ENCODE data around the gene GABRA5. TPM values are rescaled to one million over a fixed set of nuclear protein-coding genes. Genes with fewer than 3 reads are reported as not detected.
A peak's percentile ranks its signal among the peaks of the same experiment; 100 is the strongest.
"Not testable (repeated sequence)": the region's sequence is repeated elsewhere in the genome, so short reads cannot be mapped to it uniquely, and the experiment has no call there.

GABRA5 gene
- polyA plus RNA-seq, 1 donor from 2014 or later: not detected

- H3K9me3 Mint-ChIP-seq: peaks cover 0 to 2% (median 1%) of the 10 kb centered on the region in 3 donors
Observed at GRCh38 chr15:26889298-26889898, 22.5 kb downstream of the GABRA5 start.

GRCh38 chr15:26890451-26890850 is 23.6 kb downstream of the GABRA5 start:
- Mint-ChIP-seq H3K27me3 (peaks cover 3% of the 10 kb centered on the region), H3K4me1 (peaks cover 0 to 1% (median 1%) of the 10 kb centered on the region in 3 donors), H3K4me3 (no peak overlapping the region), H3K27ac (no peak overlapping the region), H3K36me3 (peaks cover 1% of the 10 kb centered on the region), H3K9me3 (peaks cover 0 to 6% (median 4%) of the 10 kb centered on the region in 3 donors)

More at GRCh38 chr15:26889298-26889898, 22.5 kb downstream of the GABRA5 start:
- peaks cover 0 to 1% (median under 1%) of the 10 kb centered on the region in 3 donors for H3K4me1 Mint-ChIP-seq
- H3K36me3 Mint-ChIP-seq: peaks cover 1% of the 10 kb centered on the region
- no peak overlapping the region for H3K4me3 Mint-ChIP-seq
- no peak overlapping the region for H3K27ac Mint-ChIP-seq
- peaks cover 3% of the 10 kb centered on the region for H3K27me3 Mint-ChIP-seq

GRCh38 chr15:26890988-26891387 is 24.1 kb downstream of the GABRA5 start:
- Mint-ChIP-seq H3K9me3 (peaks cover 2 to 7% (median 6%) of the 10 kb centered on the region in 3 donors), H3K36me3 (peaks cover 1% of the 10 kb centered on the region), H3K27me3 (peaks cover 3% of the 10 kb centered on the region)

GRCh38 chr15:26891448-26892181 is 24.8 kb downstream of the GABRA5 start:
- no peak overlapping the region for H3K4me3 Mint-ChIP-seq
- H3K4me1 Mint-ChIP-seq: peaks cover 0 to 1% (median 1%) of the 10 kb centered on the region in 3 donors
- peaks cover 3% of the 10 kb centered on the region for H3K27me3 Mint-ChIP-seq
- peaks cover 1% of the 10 kb centered on the region for H3K36me3 Mint-ChIP-seq
- peaks cover 3 to 7% (median 6%) of the 10 kb centered on the region in 3 donors for H3K9me3 Mint-ChIP-seq
- H3K27ac Mint-ChIP-seq: no peak overlapping the region

More at GRCh38 chr15:26890988-26891387, 24.1 kb downstream of the GABRA5 start:
- no peak overlapping the region for H3K4me3 Mint-ChIP-seq
- H3K27ac Mint-ChIP-seq: no peak overlapping the region
- peaks cover 0 to 1% (median 1%) of the 10 kb centered on the region in 3 donors for H3K4me1 Mint-ChIP-seq

GRCh38 chr15:26892182-26892518 is 25.3 kb downstream of the GABRA5 start:
- Mint-ChIP-seq H3K27me3 (peaks cover 3% of the 10 kb centered on the region), H3K27ac (no peak overlapping the region), H3K4me3 (no peak overlapping the region), H3K36me3 (peaks cover 1% of the 10 kb centered on the region), H3K9me3 (peaks cover 3 to 7% (median 6%) of the 10 kb centered on the region in 3 donors), H3K4me1 (peaks cover 0 to 1% (median 1%) of the 10 kb centered on the region in 3 donors)

- peaks cover 0 to 3% (median 1%) of the 10 kb centered on the region in 3 donors for H3K4me1 Mint-ChIP-seq
- H3K36me3 Mint-ChIP-seq: peaks cover 1% of the 10 kb centered on the region
- H3K27ac Mint-ChIP-seq: no peak overlapping the region
- H3K27me3 Mint-ChIP-seq: peaks cover 3% of the 10 kb centered on the region
- H3K9me3 Mint-ChIP-seq: peaks cover 3 to 7% (median 6%) of the 10 kb centered on the region in 3 donors
- H3K4me3 Mint-ChIP-seq: no peak overlapping the region
Observed at GRCh38 chr15:26892678-26893077, 25.8 kb downstream of the GABRA5 start.

GRCh38 chr15:26893351-26894065 is 26.6 kb downstream of the GABRA5 start:
- no peak overlapping the region for H3K27ac Mint-ChIP-seq
- peaks cover 0 to 3% (median 1%) of the 10 kb centered on the region in 3 donors for H3K4me1 Mint-ChIP-seq
- H3K36me3 Mint-ChIP-seq: peaks cover 1% of the 10 kb centered on the region
- peaks cover 3 to 7% (median 6%) of the 10 kb centered on the region in 3 donors for H3K9me3 Mint-ChIP-seq
- H3K27me3 Mint-ChIP-seq: peaks cover 1% of the 10 kb centered on the region
- no peak overlapping the region for H3K4me3 Mint-ChIP-seq

- H3K27me3 Mint-ChIP-seq: peaks cover 1% of the 10 kb centered on the region
- H3K9me3 Mint-ChIP-seq: peaks cover 3 to 7% (median 6%) of the 10 kb centered on the region in 3 donors
- peaks cover 0 to 3% (median 1%) of the 10 kb centered on the region in 3 donors for H3K4me1 Mint-ChIP-seq
- no peak overlapping the region for H3K27ac Mint-ChIP-seq
- peaks cover 1% of the 10 kb centered on the region for H3K36me3 Mint-ChIP-seq
- no peak overlapping the region for H3K4me3 Mint-ChIP-seq
Observed at GRCh38 chr15:26894181-26894580, 27.3 kb downstream of the GABRA5 start.

GRCh38 chr15:26895346-26895745 is 28.5 kb downstream of the GABRA5 start:
- H3K27me3 Mint-ChIP-seq, H3K9me3 Mint-ChIP-seq, H3K27ac Mint-ChIP-seq, H3K4me3 Mint-ChIP-seq, H3K4me1 Mint-ChIP-seq, H3K36me3 Mint-ChIP-seq: not testable (repeated sequence)

- Mint-ChIP-seq H3K27ac (no peak overlapping the region), H3K27me3 (no peaks in the 10 kb centered on the region), H3K9me3 (peaks cover 9 to 31% (median 18%) of the 10 kb centered on the region in 3 donors), H3K4me1 (peaks cover 0 to 2% (median 0%) of the 10 kb centered on the region in 3 donors), H3K36me3 (peaks cover 2% of the 10 kb centered on the region), H3K4me3 (no peak overlapping the region)
Observed at GRCh38 chr15:26899658-26900057, 32.8 kb downstream of the GABRA5 start.

GRCh38 chr15:26901041-26901440 is 34.2 kb downstream of the GABRA5 start:
- no peak overlapping the region for H3K27ac Mint-ChIP-seq
- peaks cover 2% of the 10 kb centered on the region for H3K36me3 Mint-ChIP-seq
- peaks cover 10 to 39% (median 20%) of the 10 kb centered on the region in 3 donors for H3K9me3 Mint-ChIP-seq
- H3K27me3 Mint-ChIP-seq: no peaks in the 10 kb centered on the region
- no peak overlapping the region for H3K4me3 Mint-ChIP-seq
- peaks cover 0 to 2% (median 0%) of the 10 kb centered on the region in 3 donors for H3K4me1 Mint-ChIP-seq

GRCh38 chr15:26910715-26911114 is 43.9 kb downstream of the GABRA5 start:
- Mint-ChIP-seq H3K27me3 (no peaks in the 10 kb centered on the region), H3K4me1 (no peaks in the 10 kb centered on the region), H3K36me3 (no peaks in the 10 kb centered on the region), H3K9me3 (peaks cover 3 to 17% (median 11%) of the 10 kb centered on the region in 3 donors), H3K27ac (no peak overlapping the region), H3K4me3 (no peak overlapping the region)

- H3K36me3 Mint-ChIP-seq: peaks cover 1% of the 10 kb centered on the region
- H3K4me3 Mint-ChIP-seq: no peak overlapping the region
- no peak overlapping the region for H3K27ac Mint-ChIP-seq
- H3K9me3 Mint-ChIP-seq: peaks cover 0 to 10% (median 2%) of the 10 kb centered on the region in 3 donors
- H3K4me1 Mint-ChIP-seq: no peaks in the 10 kb centered on the region
- no peaks in the 10 kb centered on the region for H3K27me3 Mint-ChIP-seq
Observed at GRCh38 chr15:26921433-26921832, 54.6 kb downstream of the GABRA5 start.

- Mint-ChIP-seq H3K4me1 (no peaks in the 10 kb centered on the region), H3K9me3 (peaks cover 0 to 7% (median 2%) of the 10 kb centered on the region in 3 donors), H3K4me3 (no peak overlapping the region), H3K27me3 (no peaks in the 10 kb centered on the region), H3K27ac (peak overlapping the region in 1 of 3 donors; percentile 35), H3K36me3 (peaks cover 1% of the 10 kb centered on the region)
Observed at GRCh38 chr15:26926081-26926480, 59.2 kb downstream of the GABRA5 start.

- H3K4me1 Mint-ChIP-seq: no peaks in the 10 kb centered on the region
- no peak overlapping the region for H3K4me3 Mint-ChIP-seq
- peak overlapping the region in 1 of 3 donors; percentile 59 for H3K27ac Mint-ChIP-seq
- no peaks in the 10 kb centered on the region for H3K27me3 Mint-ChIP-seq
- no peaks in the 10 kb centered on the region for H3K36me3 Mint-ChIP-seq
- peaks cover 0 to 4% (median 2%) of the 10 kb centered on the region in 3 donors for H3K9me3 Mint-ChIP-seq
Observed at GRCh38 chr15:26928051-26928450, 61.2 kb downstream of the GABRA5 start.
